ENCODE data around the gene CDH15. TPM values are rescaled to one million over a fixed set of nuclear protein-coding genes. Genes with fewer than 3 reads are reported as not detected.

The CDH15 gene
- total and polyA plus RNA-seq, 9 donors: 121 to 276 (median 171) TPM

- Histone ChIP-seq H3K36me3 (ENCODE audit: control insufficient read depth, insufficient read depth, low read length) (peaks cover 65% of the 10 kb centered on the region), H3K4me1 (ENCODE audit: control insufficient read depth, insufficient read depth, low read length) (no peaks in the 10 kb centered on the region), H3K9me3 (replicated peaks; ENCODE audit: control insufficient read depth, low read depth, low read length) (peaks cover 7% of the 10 kb centered on the region), H3K27me3 (ENCODE audit: control insufficient read depth, insufficient read depth, low read length) (no peaks in the 10 kb centered on the region), H3K4me3 (ENCODE audit: low read length) (no peak overlapping the region), H3K27ac (ENCODE audit: low read length) (no peak overlapping the region)
- DNase-seq: no peak
- WGBS (ENCODE audit: insufficient coverage): 94% methylated on average over 16 of the region's 21 CpGs
Measured at GRCh38 chr16:89146211-89147005, 25.1 kb upstream of the CDH15 start.

- peaks cover 7% of the 10 kb centered on the region for H3K9me3 ChIP-seq (replicated peaks; ENCODE audit: control insufficient read depth, low read depth, low read length)
- H3K4me1 ChIP-seq (ENCODE audit: control insufficient read depth, insufficient read depth, low read length): no peaks in the 10 kb centered on the region
- peaks cover 61% of the 10 kb centered on the region for H3K36me3 ChIP-seq (ENCODE audit: control insufficient read depth, insufficient read depth, low read length)
- DNase-seq: no peak
- H3K4me3 ChIP-seq (ENCODE audit: low read length): no peak overlapping the region
- no peaks in the 10 kb centered on the region for H3K27me3 ChIP-seq (ENCODE audit: control insufficient read depth, insufficient read depth, low read length)
- no peak overlapping the region for H3K27ac ChIP-seq (ENCODE audit: low read length)
- 74% methylated on average over 4 of the region's 11 CpGs for WGBS (ENCODE audit: insufficient coverage)
Measured at GRCh38 chr16:89147085-89147817, 24.3 kb upstream of the CDH15 start.

GRCh38 chr16:89149386-89149785 is 22.2 kb upstream of the CDH15 start:
- Histone ChIP-seq H3K36me3 (ENCODE audit: control insufficient read depth, insufficient read depth, low read length) (peaks cover 44% of the 10 kb centered on the region), H3K4me3 (ENCODE audit: low read length) (no peak overlapping the region)

GRCh38 chr16:89150090-89150835 is 21.3 kb upstream of the CDH15 start:
- DNase-seq: no peak
- peaks cover 40% of the 10 kb centered on the region for H3K36me3 ChIP-seq (ENCODE audit: control insufficient read depth, insufficient read depth, low read length)
- 87% methylated on average over 16 of the region's 18 CpGs for WGBS (ENCODE audit: insufficient coverage)
- no peak overlapping the region for H3K27ac ChIP-seq (ENCODE audit: low read length)
- peaks cover 7% of the 10 kb centered on the region for H3K9me3 ChIP-seq (replicated peaks; ENCODE audit: control insufficient read depth, low read depth, low read length)
- H3K27me3 ChIP-seq (ENCODE audit: control insufficient read depth, insufficient read depth, low read length): no peaks in the 10 kb centered on the region
- peaks cover 9% of the 10 kb centered on the region for H3K4me1 ChIP-seq (ENCODE audit: control insufficient read depth, insufficient read depth, low read length)
- no peak overlapping the region for H3K4me3 ChIP-seq (ENCODE audit: low read length)

More at GRCh38 chr16:89149386-89149785, 22.2 kb upstream of the CDH15 start:
- H3K27ac ChIP-seq (ENCODE audit: low read length): no peak overlapping the region
- no peaks in the 10 kb centered on the region for H3K4me1 ChIP-seq (ENCODE audit: control insufficient read depth, insufficient read depth, low read length)
- no peaks in the 10 kb centered on the region for H3K27me3 ChIP-seq (ENCODE audit: control insufficient read depth, insufficient read depth, low read length)
- no peak for DNase-seq
- 100% methylated on average over 8 of the region's 9 CpGs for WGBS (ENCODE audit: insufficient coverage)
- peaks cover 7% of the 10 kb centered on the region for H3K9me3 ChIP-seq (replicated peaks; ENCODE audit: control insufficient read depth, low read depth, low read length)

GRCh38 chr16:89150981-89151380 is 20.6 kb upstream of the CDH15 start:
- H3K27ac ChIP-seq (ENCODE audit: low read length): no peak overlapping the region
- H3K36me3 ChIP-seq (ENCODE audit: control insufficient read depth, insufficient read depth, low read length): peaks cover 34% of the 10 kb centered on the region
- WGBS (ENCODE audit: insufficient coverage): 100% methylated on average over 4 of the region's 8 CpGs
- no peak overlapping the region for H3K4me3 ChIP-seq (ENCODE audit: low read length)
- H3K4me1 ChIP-seq (ENCODE audit: control insufficient read depth, insufficient read depth, low read length): peaks cover 14% of the 10 kb centered on the region
- DNase-seq: no peak
- peaks cover 7% of the 10 kb centered on the region for H3K9me3 ChIP-seq (replicated peaks; ENCODE audit: control insufficient read depth, low read depth, low read length)
- no peaks in the 10 kb centered on the region for H3K27me3 ChIP-seq (ENCODE audit: control insufficient read depth, insufficient read depth, low read length)

GRCh38 chr16:89152831-89153700 is 18.5 kb upstream of the CDH15 start:
- H3K4me1 ChIP-seq (ENCODE audit: control insufficient read depth, insufficient read depth, low read length): peaks cover 26% of the 10 kb centered on the region
- DNase-seq: no peak
- H3K36me3 ChIP-seq (ENCODE audit: control insufficient read depth, insufficient read depth, low read length): peaks cover 22% of the 10 kb centered on the region
- 79% methylated on average over 33 of the region's 41 CpGs for WGBS (ENCODE audit: insufficient coverage)
- H3K27me3 ChIP-seq (ENCODE audit: control insufficient read depth, insufficient read depth, low read length): no peaks in the 10 kb centered on the region
- H3K4me3 ChIP-seq (ENCODE audit: low read length): no peak overlapping the region
- no peak overlapping the region for H3K27ac ChIP-seq (ENCODE audit: low read length)
- peaks cover 7% of the 10 kb centered on the region for H3K9me3 ChIP-seq (replicated peaks; ENCODE audit: control insufficient read depth, low read depth, low read length)

- H3K9me3 ChIP-seq (replicated peaks; ENCODE audit: control insufficient read depth, low read depth, low read length): peaks cover 7% of the 10 kb centered on the region
Measured at GRCh38 chr16:89153848-89154271, 17.7 kb upstream of the CDH15 start.

GRCh38 chr16:89154390-89155183 is 17.0 kb upstream of the CDH15 start:
- DNase-seq: no peak
- H3K9me3 ChIP-seq (replicated peaks; ENCODE audit: control insufficient read depth, low read depth, low read length): no peaks in the 10 kb centered on the region
- H3K4me1 ChIP-seq (ENCODE audit: control insufficient read depth, insufficient read depth, low read length): peaks cover 26% of the 10 kb centered on the region
- H3K4me3 ChIP-seq (ENCODE audit: low read length): no peak overlapping the region
- no peaks in the 10 kb centered on the region for H3K27me3 ChIP-seq (ENCODE audit: control insufficient read depth, insufficient read depth, low read length)
- H3K36me3 ChIP-seq (ENCODE audit: control insufficient read depth, insufficient read depth, low read length): peaks cover 16% of the 10 kb centered on the region
- 65% methylated on average over 18 of the region's 24 CpGs for WGBS (ENCODE audit: insufficient coverage)
- no peak overlapping the region for H3K27ac ChIP-seq (ENCODE audit: low read length)

More at GRCh38 chr16:89153848-89154271, 17.7 kb upstream of the CDH15 start:
- Histone ChIP-seq H3K4me1 (ENCODE audit: control insufficient read depth, insufficient read depth, low read length) (peaks cover 26% of the 10 kb centered on the region), H3K4me3 (ENCODE audit: low read length) (no peak overlapping the region), H3K27ac (ENCODE audit: low read length) (no peak overlapping the region), H3K27me3 (ENCODE audit: control insufficient read depth, insufficient read depth, low read length) (no peaks in the 10 kb centered on the region), H3K36me3 (ENCODE audit: control insufficient read depth, insufficient read depth, low read length) (peaks cover 22% of the 10 kb centered on the region)
- 85% methylated on average over 19 of the region's 19 CpGs for WGBS (ENCODE audit: insufficient coverage)
- DNase-seq: no peak

- no peaks in the 10 kb centered on the region for H3K27me3 ChIP-seq (ENCODE audit: control insufficient read depth, insufficient read depth, low read length)
- 15% methylated on average over 16 of the region's 19 CpGs for WGBS (ENCODE audit: insufficient coverage)
- peak; percentile 81 for DNase-seq
- H3K4me3 ChIP-seq (ENCODE audit: low read length): no peak overlapping the region
- no peak overlapping the region for H3K27ac ChIP-seq (ENCODE audit: low read length)
- no peaks in the 10 kb centered on the region for H3K9me3 ChIP-seq (replicated peaks; ENCODE audit: control insufficient read depth, low read depth, low read length)
- H3K36me3 ChIP-seq (ENCODE audit: control insufficient read depth, insufficient read depth, low read length): peaks cover 9% of the 10 kb centered on the region
- H3K4me1 ChIP-seq (ENCODE audit: control insufficient read depth, insufficient read depth, low read length): peaks cover 26% of the 10 kb centered on the region
Measured at GRCh38 chr16:89155184-89155679, 16.3 kb upstream of the CDH15 start.

Measured in muscle of leg (tissue), 11 donors.